Adipose tissue (tissue), 3 donors: Measurements from ENCODE around the gene CASP8. TPM values are rescaled to one million over a fixed set of nuclear protein-coding genes. Genes with fewer than 3 reads are reported as not detected.

Source experiments
- H3K27ac ChIP-seq: one replicate; pipeline ENCODE4 v1.5.1; 2013; ENCODE audit warnings: low read depth, low read length
- WGBS, 3 donors: extraction: QIAGEN DNeasy Blood & Tissue Kit; methylation state at CpG; one replicate each; pipeline ENCODE4 v1.1.7; 2013; 5-methylcytosine and 5-hydroxymethylcytosine counted together
- polyA plus RNA-seq, 3 donors: library from polyadenylated mRNA; stranded (reverse); fragments of 200-250 nt; gene quantifications; one replicate each; pipeline ENCODE4 v1.2.3, GENCODE V29; 2013
- donor health status: healthy with polysubstance abuse.
- donor health status: Bipolar disorder and iron deficiency.
- donor health status: healthy.

CASP8 gene
- polyA plus RNA-seq: 10 to 100 TPM in 2 of 3 donors, 1 to 10 TPM in 1; 5.0 to 11.0 (median 10.8) TPM

- H3K27ac ChIP-seq: no peak within 1 kb of the TSS
- WGBS, 3 donors: 42 to 79% (median 47%) methylated on average over 10 of the region's 10 CpGs
Measured at GRCh38 chr2:201260302-201260800, at the start of gene CASP8. Gene CASP8 (plus strand): TSS chr2:201260536. CDS start chr2:201266487, 5,951 bp downstream.

- H3K27ac ChIP-seq: no peak overlapping the region
- 95 to 97% (median 97%) methylated on average over 4 of the region's 4 CpGs for WGBS, 3 donors
Measured at GRCh38 chr2:201215963-201216362, 44.4 kb upstream of the CASP8 start.

- 91 to 96% (median 94%) methylated on average over 1 of the region's 1 CpG for WGBS, 3 donors
- no peak overlapping the region for H3K27ac ChIP-seq
Measured at GRCh38 chr2:201216918-201217317, 43.4 kb upstream of the CASP8 start.

GRCh38 chr2:201218780-201219179 lies 41.6 kb upstream of the CASP8 start:
- no peak overlapping the region for H3K27ac ChIP-seq
- 89 to 96% (median 93%) methylated on average over 6 of the region's 6 CpGs for WGBS, 3 donors

- 72 to 85% (median 76%) methylated on average over 5 of the region's 5 CpGs for WGBS, 3 donors
- no peak overlapping the region for H3K27ac ChIP-seq
Measured at GRCh38 chr2:201219328-201220096, 40.8 kb upstream of the CASP8 start.

GRCh38 chr2:201220102-201220570 lies 40.2 kb upstream of the CASP8 start:
- 15 to 42% (median 32%) methylated on average over 4 of the region's 4 CpGs for WGBS, 3 donors
- no peak overlapping the region for H3K27ac ChIP-seq

GRCh38 chr2:201223089-201224073 lies 37.0 kb upstream of the CASP8 start:
- H3K27ac ChIP-seq: no peak overlapping the region
- 62 to 80% (median 70%) methylated on average over 8 of the region's 8 CpGs for WGBS, 3 donors

GRCh38 chr2:201228271-201228911 lies 31.9 kb upstream of the CASP8 start:
- H3K27ac ChIP-seq: no peak overlapping the region
- WGBS, 3 donors: 73 to 90% (median 75%) methylated on average over 3 of the region's 3 CpGs

GRCh38 chr2:201228912-201229290 lies 31.4 kb upstream of the CASP8 start:
- 45 to 71% (median 49%) methylated on average over 12 of the region's 12 CpGs for WGBS, 3 donors
- H3K27ac ChIP-seq: no peak overlapping the region

- H3K27ac ChIP-seq: no peak overlapping the region
- WGBS, 3 donors: 11 to 13% (median 11%) methylated on average over 8 of the region's 8 CpGs
Measured at GRCh38 chr2:201231781-201232466, 28.4 kb upstream of the CASP8 start.

- WGBS, 3 donors: 19 to 52% (median 36%) methylated on average over 3 of the region's 3 CpGs
- no peak overlapping the region for H3K27ac ChIP-seq
Measured at GRCh38 chr2:201232467-201232815, 27.9 kb upstream of the CASP8 start.

- H3K27ac ChIP-seq: no peak overlapping the region
Measured at GRCh38 chr2:201233192-201233811, 27.0 kb upstream of the CASP8 start.

GRCh38 chr2:201233812-201234662 lies 26.3 kb upstream of the CASP8 start:
- H3K27ac ChIP-seq: no peak overlapping the region
- WGBS, 3 donors: 52 to 81% (median 63%) methylated on average over 21 of the region's 21 CpGs

More at GRCh38 chr2:201233192-201233811, 27.0 kb upstream of the CASP8 start:
- 14 to 40% (median 23%) methylated on average over 8 of the region's 8 CpGs for WGBS, 3 donors

GRCh38 chr2:201234663-201235135 lies 25.6 kb upstream of the CASP8 start:
- H3K27ac ChIP-seq: no peak overlapping the region
- WGBS, 3 donors: 41 to 56% (median 47%) methylated on average over 3 of the region's 3 CpGs

- 18 to 36% (median 21%) methylated on average over 14 of the region's 14 CpGs for WGBS, 3 donors
Measured at GRCh38 chr2:201235860-201236811, 24.2 kb upstream of the CASP8 start.

More at GRCh38 chr2:201235860-201236811, 24.2 kb upstream of the CASP8 start:
- no peak overlapping the region for H3K27ac ChIP-seq
